Measurements from ENCODE around the gene CDC42BPA.
"Not testable (repeated sequence)": the region's sequence is repeated elsewhere in the genome, so short reads cannot be mapped to it uniquely, and the experiment has no call there.

Gene CDC42BPA

DNA sequence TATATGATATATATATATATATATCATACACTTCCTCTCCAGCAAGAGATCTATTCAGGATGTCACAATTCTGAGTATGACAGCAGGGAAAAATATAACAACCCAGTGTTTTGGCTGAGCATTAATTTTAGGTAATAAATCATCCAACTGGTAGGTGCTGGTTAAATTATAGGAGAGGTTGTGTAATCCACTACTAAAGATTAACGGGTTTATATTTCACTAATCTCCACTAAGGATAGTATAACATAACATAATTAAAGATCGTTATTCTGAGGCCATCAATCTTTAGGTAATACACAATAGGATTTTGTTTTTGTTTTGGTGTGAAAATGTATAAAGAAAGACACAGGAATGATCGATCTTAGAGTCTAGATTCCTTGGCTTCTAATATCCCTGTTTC lies 276.0 kb downstream of the CDC42BPA start:
- DNase-seq, result no peak

DNA sequence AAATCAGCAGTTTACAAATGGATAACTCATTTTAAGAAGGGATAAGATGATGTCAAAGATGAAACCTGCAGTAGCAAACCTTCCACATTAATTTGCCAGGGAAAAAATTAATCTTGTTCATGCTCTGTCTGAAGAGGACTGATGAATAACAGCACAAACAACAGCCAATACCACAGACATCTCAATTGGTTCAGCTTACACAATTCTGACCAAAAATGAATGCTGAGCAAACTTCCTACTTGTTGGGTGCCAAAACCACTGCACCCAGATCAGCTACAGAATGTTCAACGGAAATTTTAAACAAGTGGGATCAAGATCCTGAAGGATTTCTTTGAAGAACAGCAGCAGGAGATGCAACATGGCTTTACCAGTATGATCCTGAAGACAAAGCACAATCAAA lies 279.9 kb downstream of the CDC42BPA start:
- DNase-seq, result no peak

DNA sequence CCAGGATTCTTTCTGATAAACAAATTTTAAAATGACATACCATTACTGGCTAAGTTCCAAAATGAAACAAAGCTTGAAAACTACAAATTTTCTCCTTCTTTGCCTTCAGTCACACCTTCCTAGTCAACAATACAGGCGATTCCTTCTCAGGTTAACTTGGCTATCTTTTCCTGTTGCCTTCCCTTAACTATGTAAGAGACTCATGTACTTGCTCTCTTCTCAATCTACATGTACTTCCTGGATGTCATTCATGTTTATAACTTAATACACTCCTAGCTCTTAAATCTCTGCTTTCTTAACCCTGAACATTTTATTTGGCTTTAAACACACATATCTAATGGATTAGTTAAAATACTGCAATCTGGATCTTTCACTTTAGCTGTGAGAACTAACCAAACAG lies 281.2 kb downstream of the CDC42BPA start:
- no peak for DNase-seq

DNA sequence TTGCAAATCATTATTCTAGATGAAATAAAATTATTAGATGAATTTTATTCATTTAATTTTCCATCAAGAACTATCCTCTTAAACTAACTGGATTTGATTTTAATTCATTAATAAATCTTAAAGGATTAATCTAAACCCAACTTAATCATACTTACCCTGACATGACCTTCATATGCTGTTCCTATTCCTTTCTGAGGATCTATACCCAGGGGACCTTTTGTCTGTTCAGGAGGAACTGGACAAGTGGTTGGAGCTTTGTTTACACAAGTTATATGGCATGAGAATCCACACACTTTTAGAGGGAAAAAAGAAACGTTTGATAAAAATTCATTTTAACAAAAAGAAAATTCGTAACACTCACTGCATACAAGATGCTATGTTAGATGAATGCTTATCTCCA lies 283.0 kb downstream of the CDC42BPA start:
- no peak for DNase-seq

DNA sequence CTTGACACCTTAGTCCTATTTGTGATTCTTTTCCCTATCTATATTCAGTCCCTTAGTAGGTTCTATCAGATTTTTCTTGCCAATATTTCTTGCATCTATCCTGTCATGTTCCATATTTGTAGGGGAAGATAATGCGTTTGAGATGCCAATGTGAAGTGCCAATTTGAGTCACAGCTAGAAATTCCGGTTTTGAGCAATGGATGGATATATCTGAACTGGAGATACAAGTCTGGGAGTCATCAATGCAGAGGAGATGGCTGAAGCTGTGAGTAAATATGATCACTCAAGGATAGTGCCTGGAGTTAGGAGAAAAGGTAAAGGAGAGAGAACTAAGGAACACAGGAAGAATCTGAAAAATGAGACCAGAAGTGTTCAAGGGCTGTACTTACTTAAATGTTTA lies 284.4 kb downstream of the CDC42BPA start:
- no peak for DNase-seq

DNA sequence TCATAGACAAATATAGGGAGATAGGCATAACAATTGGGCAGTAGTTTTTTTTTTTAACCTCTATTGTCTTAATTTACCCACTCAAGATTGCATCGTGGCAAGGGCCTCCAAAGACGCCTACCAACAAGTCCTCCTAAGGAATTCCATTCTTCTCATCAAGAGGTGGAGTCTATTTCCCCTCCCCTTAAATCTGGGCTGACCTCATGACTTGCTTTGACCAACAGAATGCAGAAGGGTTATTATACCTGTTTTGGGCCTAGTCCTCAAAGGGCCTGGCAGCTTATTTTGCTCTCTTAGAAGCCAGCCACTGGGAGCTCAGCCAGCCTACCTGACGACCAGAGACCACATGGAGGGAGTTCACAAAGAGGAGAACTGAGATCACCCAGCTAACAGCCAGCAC lies 285.9 kb downstream of the CDC42BPA start:
- DNase-seq, result no peak

DNA sequence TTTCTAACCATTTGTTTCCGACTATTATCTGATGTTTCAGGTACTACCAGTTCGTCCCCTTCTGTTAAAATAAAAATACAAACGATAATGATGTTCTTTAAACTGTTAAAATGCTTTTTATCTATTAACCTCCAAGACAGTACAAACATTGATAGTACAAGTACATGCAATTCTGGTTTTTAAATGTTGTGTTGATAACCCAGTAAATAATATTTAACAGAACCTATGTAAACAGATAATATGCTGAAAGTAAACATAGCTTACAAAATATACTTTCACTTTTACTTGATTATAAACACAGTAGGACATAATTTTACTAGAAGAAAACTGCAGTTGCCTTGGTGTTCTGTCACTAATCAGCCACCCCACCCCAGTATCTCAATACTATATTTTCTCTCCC lies 301.3 kb downstream of the CDC42BPA start:
- DNase-seq, result no peak

DNA sequence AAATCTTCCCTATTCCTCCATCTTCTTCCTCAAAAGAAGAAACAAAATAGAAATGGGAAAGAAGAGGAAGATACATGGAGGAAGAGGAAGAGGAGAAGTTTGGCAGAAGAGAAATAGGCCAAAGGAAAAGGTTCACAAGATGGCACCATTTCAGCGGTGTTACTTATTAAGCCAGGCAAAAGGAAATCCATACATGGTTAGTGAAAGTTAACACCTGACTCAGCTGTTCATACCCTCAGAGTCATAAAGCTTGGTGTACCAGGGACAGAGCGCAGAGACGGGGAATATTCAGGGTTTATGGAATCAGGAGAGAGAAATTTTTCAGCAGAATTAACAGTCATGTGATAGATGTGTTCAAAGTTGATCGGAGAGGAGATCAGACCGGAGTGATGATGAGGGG lies 307.6 kb downstream of the CDC42BPA start:
- no peak for DNase-seq

DNA sequence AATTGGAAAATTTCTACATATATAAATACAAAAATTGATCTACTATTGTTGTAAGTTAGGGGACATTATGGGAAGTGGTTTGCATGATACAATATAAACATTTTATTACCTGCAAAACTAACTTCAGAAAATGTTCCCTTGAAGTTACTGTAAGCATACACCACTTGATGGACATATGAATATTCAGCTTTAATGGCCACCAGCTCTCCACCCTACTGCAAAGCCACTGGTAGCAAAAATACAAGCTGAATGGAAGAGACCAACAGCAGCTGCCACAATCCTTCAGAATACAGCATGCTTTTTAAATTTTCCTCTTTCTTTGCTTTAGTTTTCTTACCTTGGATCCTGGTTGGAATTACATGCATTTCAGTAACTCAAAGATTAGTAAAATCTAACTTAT lies 308.4 kb downstream of the CDC42BPA start:
- no peak for DNase-seq

DNA sequence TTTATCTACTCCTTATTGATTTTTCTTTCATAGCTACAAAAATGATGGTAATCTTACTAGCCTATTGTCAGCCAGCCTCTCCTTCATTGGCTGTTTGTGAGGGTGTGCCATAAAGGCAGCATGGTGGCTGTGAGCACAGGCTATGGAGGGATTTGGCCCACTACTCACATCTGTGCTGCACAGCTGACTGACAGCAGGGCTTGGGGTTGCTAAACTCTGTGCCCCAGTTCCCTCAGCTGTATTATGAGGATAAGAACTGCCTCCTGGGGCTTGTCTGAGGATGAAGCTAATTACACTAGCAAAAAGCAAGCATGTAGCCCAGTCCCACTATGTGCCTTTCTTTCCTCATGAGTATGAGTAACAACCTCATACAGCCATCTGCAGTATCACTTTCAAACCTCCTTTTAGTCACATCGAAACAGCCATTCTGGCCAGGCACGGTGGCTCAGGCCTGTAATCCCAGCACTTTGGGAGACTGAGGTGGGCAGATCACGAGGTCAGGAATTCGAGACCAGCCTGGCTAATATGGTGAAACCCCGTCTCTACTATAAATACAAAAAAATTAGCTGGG lies 312.0 kb downstream of the CDC42BPA start:
- no peak for DNase-seq

DNA sequence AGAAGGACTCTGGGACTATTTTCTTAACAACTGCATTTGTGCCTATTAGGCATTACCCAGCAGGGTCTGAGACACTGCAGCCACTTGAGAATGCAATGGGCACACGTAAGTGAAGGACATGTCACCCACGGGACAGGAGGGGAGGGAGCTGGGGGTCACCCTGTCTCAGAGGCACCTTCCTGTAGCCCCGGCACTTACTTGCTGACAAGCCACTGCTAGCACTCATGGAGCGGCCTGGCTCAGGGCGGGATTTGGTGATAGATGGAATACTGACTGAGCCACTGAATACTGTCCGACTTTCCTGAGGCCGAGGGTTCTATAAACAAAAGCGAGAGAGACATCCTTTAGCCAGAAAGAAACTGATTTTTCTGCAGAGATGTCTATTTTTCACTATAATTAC lies 313.5 kb downstream of the CDC42BPA start:
- DNase-seq, result no peak

DNA sequence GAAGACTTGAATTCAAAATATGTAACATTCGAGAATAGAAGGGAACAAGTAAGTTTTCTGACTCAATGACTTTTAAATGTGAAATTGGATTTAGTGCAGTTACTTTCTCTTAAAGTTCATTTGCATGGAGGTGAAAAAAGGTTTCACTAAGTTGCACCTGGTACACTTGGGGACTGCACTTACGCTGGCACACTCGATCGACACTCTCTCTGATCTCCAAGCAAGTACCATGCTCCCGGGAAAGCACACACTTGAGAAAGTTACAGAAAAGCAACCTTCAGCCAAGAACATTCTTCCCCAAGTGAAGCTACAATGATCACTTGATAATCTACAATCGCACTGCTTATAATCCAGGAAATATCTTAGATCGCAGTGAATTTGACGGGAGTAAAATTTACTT lies 315.1 kb downstream of the CDC42BPA start:
- no peak for DNase-seq

DNA sequence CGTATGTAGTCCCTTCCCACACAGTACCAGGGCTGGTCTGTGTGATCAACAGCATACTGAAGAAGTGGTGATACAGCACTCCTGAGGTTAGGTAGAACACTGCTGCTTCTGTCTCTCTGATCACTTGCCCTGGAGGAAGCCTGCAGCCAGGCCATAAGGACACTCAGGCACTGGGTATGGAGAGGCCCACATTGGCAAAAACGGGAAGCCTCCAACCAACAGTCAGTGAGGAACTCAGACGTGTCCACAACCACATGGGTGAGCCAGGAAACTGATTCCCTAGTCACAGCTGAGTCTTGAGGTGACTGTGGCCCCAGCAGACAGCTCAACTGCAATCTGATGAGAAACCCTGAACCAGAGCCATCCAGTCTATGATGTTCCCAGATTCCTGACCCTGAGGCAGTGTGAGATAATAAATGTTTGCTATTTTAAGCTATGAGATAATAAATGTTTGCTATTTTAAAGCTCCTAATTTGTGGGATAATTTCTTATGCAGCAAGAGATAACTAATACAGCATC lies 315.7 kb downstream of the CDC42BPA start:
- peak; percentile 55 for DNase-seq

DNA sequence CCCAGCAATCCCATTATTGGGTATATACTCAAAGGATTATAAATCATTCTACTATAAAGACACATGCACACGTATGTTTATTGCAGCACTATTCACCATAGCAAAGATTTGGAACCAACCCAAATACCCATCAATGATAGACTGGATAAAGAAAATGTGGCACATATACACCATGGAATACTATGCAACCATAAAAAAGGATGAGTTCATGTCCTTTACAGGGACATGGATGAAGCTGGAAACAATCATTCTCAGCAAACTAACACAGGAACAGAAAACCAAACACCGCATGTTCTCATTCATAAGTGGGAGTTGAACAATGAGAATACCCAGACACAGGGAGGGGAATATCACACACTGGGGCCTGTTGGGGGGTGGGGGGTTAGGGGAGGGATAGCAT lies 318.7 kb downstream of the CDC42BPA start:
- DNase-seq, result not testable (repeated sequence)

DNA sequence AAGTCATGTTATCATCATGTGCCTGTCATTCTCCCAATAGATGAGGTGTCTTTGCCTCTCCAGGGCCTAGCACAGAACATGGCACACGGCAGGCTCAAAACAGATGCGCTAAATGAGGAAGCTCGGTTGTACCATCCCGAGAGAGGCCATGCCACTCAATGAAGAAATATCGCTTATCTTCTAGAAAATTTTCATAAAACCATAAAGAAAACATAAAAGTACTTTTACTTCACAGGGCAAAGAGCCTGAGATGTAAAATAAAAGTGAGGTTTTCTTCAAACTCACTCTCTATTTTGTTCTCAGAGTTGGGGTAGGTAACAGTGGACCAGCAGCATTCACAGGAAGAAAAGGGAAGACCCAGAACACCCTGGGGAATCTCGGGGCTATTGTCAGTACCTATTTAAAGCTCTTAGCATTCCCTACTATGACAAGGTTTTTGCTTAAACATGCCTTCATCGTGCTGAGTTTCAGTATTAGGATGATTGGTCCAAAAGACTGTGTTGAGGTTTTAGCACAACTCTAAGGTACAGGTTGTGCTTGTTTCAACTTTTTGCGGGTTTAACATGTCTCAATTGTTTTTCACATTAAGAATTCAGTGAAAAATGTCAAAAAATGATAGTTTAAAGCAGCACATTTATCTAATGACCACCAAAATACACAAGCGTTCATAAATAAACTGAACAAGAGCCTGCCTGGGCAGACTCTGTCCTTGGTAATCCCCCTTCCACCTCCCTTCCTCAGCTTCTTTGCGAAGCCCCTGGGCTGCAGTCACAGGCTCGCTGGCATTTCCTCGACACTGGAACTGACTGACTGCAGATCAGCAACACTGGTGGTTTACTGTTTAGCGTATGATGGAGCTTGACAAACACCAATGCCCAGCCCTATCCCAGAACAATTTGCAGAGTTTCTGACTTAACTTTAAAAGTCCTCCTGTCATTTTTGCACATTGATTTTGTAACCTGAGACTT lies 322.6 kb downstream of the CDC42BPA start:
- DNase-seq, result no peak

DNA sequence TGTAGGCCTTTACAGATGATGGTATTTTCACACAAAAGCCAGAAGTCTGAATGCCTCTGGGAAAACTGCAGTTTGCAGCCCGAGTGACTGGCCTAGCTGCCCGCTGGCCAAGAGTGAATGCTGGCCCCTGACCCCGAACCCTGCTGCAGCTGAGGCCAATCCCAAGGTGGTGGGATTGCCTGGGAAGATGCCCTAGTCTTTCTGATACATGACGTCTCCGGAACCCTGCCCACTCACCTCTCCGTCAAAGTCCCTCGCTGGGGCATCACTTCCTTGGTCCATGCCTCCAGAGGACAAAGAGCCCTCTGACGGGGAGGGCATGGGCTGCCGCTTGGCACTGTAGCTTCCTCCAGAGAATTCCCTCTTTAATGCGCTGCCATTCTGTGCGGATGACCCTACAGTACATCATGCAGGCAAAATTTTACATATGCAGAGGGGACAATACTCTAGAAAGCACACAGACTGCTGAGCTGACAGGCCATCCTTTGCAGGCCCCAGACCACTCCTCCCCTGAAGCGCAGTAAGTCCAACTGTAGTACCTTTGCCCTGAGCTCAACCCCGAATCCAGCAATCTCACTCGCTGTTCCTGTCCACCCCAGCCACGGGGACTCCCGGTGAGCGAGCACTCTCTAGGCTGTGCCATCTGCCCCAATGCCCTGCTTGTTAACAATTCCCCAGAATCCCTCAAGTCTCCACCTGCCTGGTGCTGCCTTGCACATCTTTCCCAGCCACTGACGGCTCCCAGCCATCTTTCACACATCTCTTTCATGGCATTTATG lies 323.5 kb downstream of the CDC42BPA start:
- no peak for DNase-seq

DNA sequence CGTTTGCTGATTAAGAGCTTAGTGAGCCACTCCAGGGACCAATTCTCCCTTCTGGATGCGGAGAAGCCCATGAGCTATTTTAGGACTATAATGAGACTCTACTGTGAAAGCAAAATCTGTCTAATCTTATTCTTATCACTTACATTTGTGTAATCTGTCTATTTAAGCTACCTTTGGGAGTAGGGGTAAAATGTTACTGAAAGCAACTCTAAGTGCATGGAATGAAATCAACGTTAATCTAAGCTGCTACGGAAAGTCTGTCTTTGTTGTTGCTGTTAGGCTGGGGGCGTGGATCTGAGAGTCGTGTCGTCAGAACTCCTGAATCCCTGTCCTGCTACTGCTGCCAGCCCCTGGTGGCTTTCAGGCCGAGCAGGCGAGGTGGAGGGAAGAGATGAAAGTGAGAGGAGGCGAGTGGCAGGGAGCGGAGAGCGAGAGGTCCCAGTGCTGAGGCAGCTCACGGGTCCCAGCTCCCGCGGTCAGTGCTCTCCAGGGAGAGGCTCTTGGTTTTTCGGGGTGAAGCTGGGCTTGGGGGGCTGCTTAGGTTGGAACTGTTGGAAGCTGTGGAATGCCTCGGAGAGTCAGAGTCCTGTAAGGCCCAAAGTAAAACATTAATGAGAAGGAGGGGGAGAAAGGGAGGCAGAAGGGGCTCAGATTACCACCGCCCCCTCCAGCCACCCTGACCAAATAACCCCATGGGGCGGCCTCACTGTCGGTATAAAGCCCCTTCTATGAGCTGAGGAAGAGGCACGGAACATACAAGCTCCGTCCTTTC lies 324.3 kb downstream of the CDC42BPA start:
- no peak for DNase-seq

DNA sequence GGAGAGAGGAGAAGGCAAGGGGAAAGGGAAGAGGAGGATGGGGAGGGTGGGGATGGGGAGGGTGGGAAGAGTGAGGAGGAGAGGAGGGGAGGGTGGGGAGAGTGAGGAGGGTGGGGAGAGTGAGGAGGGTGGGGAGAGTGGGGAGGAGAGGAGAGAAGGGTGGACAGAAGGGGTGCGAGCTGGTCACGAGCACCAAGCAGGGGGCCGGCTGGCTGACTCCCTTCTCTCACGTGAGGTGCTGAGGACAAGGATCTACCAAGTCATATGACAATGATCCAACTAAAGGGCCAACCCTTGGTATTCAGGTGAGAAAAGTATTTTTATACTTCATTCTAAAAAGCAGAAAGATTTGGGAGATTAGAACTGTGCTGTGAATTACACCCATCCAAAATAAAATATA lies 326.4 kb downstream of the CDC42BPA start:
- DNase-seq, result no peak

DNA sequence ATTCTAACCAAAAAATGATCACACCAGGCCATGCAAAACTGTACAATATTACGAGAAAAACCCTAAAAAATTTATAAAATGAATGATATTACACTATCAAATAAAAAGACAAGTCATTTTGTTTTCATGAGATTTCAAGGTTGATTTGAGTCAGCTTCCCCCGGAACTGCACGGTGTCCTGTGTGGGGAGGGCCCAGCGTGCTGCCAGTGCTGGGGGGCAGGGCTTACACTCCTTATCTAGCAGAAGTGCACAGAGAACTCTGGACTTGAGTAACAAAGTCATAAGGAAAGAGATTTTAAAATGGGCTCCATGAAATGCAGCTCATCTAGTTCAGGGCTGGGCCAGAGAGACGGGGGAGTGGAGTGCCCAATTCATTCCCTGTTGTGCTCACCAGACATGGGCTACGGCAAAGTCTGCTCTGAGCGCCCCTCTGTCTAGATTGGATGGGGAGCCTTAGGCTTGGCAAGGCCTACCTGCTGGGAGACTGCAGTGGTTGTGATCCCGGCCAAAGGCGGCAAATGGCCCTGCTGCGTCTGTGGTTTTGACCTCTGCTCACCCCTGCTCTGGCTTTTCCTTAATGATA lies 328.1 kb downstream of the CDC42BPA start:
- DNase-seq, result no peak

DNA sequence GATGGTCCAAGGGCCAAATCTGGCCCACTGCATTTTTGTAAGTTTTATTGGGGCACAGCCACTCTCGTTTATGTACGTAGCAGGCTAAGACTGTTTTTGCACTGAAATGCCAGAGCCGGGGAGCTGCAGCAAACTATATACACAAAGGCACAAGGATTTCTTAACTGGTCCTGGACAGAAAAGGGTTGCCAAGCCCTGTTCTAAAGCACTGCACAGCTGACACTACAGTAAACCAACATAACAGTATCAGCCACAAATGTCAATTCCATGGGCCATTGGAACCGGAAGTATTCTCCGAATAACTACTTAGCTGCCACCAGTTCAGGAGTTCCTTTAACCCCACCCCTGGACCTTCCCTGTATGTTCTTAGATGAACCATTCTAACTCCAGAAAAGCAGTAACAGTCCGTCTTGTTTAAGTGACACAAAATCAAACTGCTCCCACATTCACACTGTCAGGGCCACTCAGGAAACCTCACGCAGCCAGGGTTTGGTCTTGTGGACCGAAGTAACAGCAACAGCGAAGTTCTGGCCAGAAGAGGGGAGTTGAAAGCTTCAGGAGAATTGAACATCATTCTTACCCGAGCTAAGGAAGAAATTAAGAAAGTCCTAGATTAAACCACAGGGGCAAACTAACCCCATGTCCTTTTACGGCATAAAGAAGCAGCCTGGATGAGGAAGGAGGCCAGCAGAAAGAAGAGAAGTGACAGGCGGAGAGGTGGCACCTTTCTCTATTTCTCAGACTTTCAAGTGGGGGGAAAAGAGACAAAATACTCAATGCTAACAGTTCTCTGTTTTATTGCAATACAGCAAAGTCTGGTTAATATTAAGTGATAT lies 329.0 kb downstream of the CDC42BPA start:
- peak; percentile 13 for DNase-seq

DNA sequence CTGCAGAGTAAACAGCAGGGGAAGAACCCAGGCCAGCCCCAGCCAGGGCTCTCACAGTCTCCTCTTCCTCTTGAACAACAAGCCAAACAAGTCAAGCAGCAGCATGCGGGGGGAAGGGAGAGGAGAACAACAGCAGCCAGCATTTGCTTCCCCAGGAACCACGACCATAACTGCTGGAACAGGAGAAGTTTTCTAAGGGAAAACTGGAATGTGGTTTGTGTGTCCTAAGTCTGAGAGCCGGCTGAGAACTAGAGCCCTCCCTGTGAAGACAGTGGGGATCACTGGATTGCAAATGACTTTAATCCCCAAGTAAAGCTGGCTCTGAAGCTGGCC lies 330.0 kb downstream of the CDC42BPA start:
- DNase-seq, result no peak
